Liver (tissue), 9 donors: ENCODE measurements around the gene ANKRD33B. TPM values are rescaled to one million over a fixed set of nuclear protein-coding genes. Genes with fewer than 3 reads are reported as not detected.

ENCODE experiments used
- DNase-seq: peaks from one replicate; pipeline ENCODE4 v3.0.0-alpha.2; 2017; ENCODE audit warnings: low spot score
- H3K27ac ChIP-seq, 2 donors: one replicate each; pipeline ENCODE4 v1.7.0; 2013; ENCODE audit warnings: inconsistent platforms in 2 of 2, low read length in 2 of 2, control low read depth in 1 of 2, low read depth in 1 of 2, mild to moderate bottlenecking in 1 of 2
- H3K27me3 ChIP-seq, 4 donors: one replicate each; pipeline versions ENCODE4 v1.6.1 to v1.7.0; 2013; ENCODE audit warnings: low read length in 3 of 4, inconsistent platforms in 1 of 4, mild to moderate bottlenecking in 1 of 4, moderate library complexity in 1 of 4; ENCODE audit not compliant: control insufficient read depth in 4 of 4, insufficient read depth in 4 of 4
- H3K36me3 ChIP-seq, 4 donors: one replicate each; pipeline versions ENCODE4 v1.6.1 to v1.7.0; 2013; ENCODE audit warnings: low read length in 3 of 4, mild to moderate bottlenecking in 3 of 4, low read depth in 1 of 4, moderate library complexity in 1 of 4; ENCODE audit not compliant: control insufficient read depth in 4 of 4, insufficient read depth in 3 of 4
- H3K4me1 ChIP-seq, 4 donors: one replicate each; pipeline versions ENCODE4 v1.6.1 to v1.7.0; 2013; ENCODE audit warnings: low read length in 3 of 4, mild to moderate bottlenecking in 3 of 4, moderate library complexity in 1 of 4; ENCODE audit not compliant: control insufficient read depth in 4 of 4, insufficient read depth in 4 of 4
- H3K4me3 ChIP-seq, 3 donors: one replicate each; pipeline versions ENCODE4 v1.6.1 to v1.7.0; 2013; ENCODE audit warnings: low read length in 3 of 3, control low read depth in 1 of 3, low read depth in 1 of 3, mild to moderate bottlenecking in 1 of 3
- H3K9ac ChIP-seq, 2 donors: one replicate each; pipeline ENCODE4 v1.7.0; 2013; ENCODE audit warnings: low read length in 2 of 2, mild to moderate bottlenecking in 2 of 2, moderate library complexity in 2 of 2, control low read depth in 1 of 2, low read depth in 1 of 2
- H3K9me3 ChIP-seq, 4 donors: one replicate each; pipeline versions ENCODE4 v1.6.1 to v1.7.0; 2013; ENCODE audit warnings: low read length in 3 of 4; ENCODE audit not compliant: control insufficient read depth in 4 of 4
- EGR1 ChIP-seq, 2 donors: IDR thresholded peaks; 2 replicates each; pipeline ENCODE4 v1.6.1; 2016 to 2018; ENCODE audit warnings: antibody characterized with exemption in 2 of 2, low read depth in 2 of 2
- FOXA2 ChIP-seq: IDR thresholded peaks from 2 replicates; pipeline ENCODE4 v1.6.1; 2016; ENCODE audit warnings: antibody characterized with exemption
- GABPA ChIP-seq, 2 donors: IDR thresholded peaks in 1 of 2; conservative IDR thresholded peaks in 1 of 2; 2 replicates each; pipeline ENCODE4 v1.6.1; 2016; ENCODE audit warnings: antibody characterized with exemption in 2 of 2, mild to moderate bottlenecking in 1 of 2, moderate library complexity in 1 of 2
- HNF4A ChIP-seq, 2 donors: conservative IDR thresholded peaks; 2 replicates each; pipeline ENCODE4 v1.6.1; 2016; ENCODE audit warnings: antibody characterized with exemption in 2 of 2, mild to moderate bottlenecking in 2 of 2
- HNF4G ChIP-seq: IDR thresholded peaks from 2 replicates; pipeline ENCODE4 v1.6.1; 2016; ENCODE audit warnings: antibody characterized with exemption
- JUND ChIP-seq, 2 donors: IDR thresholded peaks; 2 replicates each; pipeline ENCODE4 v1.6.1; 2016; ENCODE audit warnings: antibody characterized with exemption in 2 of 2
- NR2F2 ChIP-seq: IDR thresholded peaks from 2 replicates; pipeline ENCODE4 v1.6.1; 2016; ENCODE audit warnings: antibody characterized with exemption
- RAD21 ChIP-seq, 2 donors: IDR thresholded peaks; 2 replicates each; pipeline ENCODE4 v1.6.1; 2016; ENCODE audit warnings: antibody characterized with exemption in 2 of 2, mild to moderate bottlenecking in 2 of 2
- RXRA ChIP-seq, 2 donors: IDR thresholded peaks; 2 replicates each; pipeline ENCODE4 v1.6.1; 2017 to 2018; ENCODE audit warnings: antibody characterized with exemption in 2 of 2, mild to moderate bottlenecking in 1 of 2
- TAF1 ChIP-seq: conservative IDR thresholded peaks from 2 replicates; pipeline ENCODE4 v1.6.1; 2016; ENCODE audit warnings: antibody characterized with exemption, mild to moderate bottlenecking
- YY1 ChIP-seq: IDR thresholded peaks from 2 replicates; pipeline ENCODE4 v1.6.1; 2016; ENCODE audit warnings: antibody characterized with exemption, mild to moderate bottlenecking
- WGBS: extraction: QIAGEN DNeasy Blood & Tissue Kit; methylation state at CpG from one replicate; pipeline ENCODE4 v1.1.7; 2013; 5-methylcytosine and 5-hydroxymethylcytosine counted together
- polyA plus RNA-seq, 2 donors: library from polyadenylated mRNA; stranded (reverse) in 1 of 2; unstranded in 1 of 2; fragments of 200-250 nt in 1 of 2; fragments of >200 nt in 1 of 2; fragmentation: Nextera tagmentation in 1 of 2; extraction: Ambion mirVana in 1 of 2; gene quantifications; one replicate each; pipeline versions ENCODE4 v1.2.1 to v1.2.3, GENCODE V29; 2013 to 2015
- total RNA-seq, 2 donors: library from RNA; depleted of rRNA; stranded (reverse); fragments of >200 nt; gene quantifications; one replicate each; pipeline ENCODE4 v1.2.3, GENCODE V29; 2014
- TF ChIP-seq, protein P1 (sequence below): IDR thresholded peaks from 2 replicates; pipeline ENCODE4 v1.6.1; 2016; ENCODE audit warnings: antibody characterized with exemption
- TF ChIP-seq, protein P2 (sequence below): IDR thresholded peaks from 2 replicates; pipeline ENCODE4 v1.6.1; 2016; ENCODE audit warnings: antibody characterized with exemption, mild to moderate bottlenecking
- TF ChIP-seq, protein P3 (sequence below): IDR thresholded peaks from 2 replicates; pipeline ENCODE4 v1.6.1; 2016; ENCODE audit warnings: antibody characterized with exemption
- TF ChIP-seq, protein P4 (sequence below): IDR thresholded peaks from 2 replicates; pipeline ENCODE4 v1.6.1; 2016; ENCODE audit warnings: antibody characterized with exemption
- donor health status: healthy.
- donor health status: healthy.
- donor health status: healthy.
- donor health status: healthy.
- donor health status: healthy.

ANKRD33B gene
- total and polyA plus RNA-seq, 4 donors = 0.09 to 1.9 (median 0.25) TPM; not detected in 1

DNA sequence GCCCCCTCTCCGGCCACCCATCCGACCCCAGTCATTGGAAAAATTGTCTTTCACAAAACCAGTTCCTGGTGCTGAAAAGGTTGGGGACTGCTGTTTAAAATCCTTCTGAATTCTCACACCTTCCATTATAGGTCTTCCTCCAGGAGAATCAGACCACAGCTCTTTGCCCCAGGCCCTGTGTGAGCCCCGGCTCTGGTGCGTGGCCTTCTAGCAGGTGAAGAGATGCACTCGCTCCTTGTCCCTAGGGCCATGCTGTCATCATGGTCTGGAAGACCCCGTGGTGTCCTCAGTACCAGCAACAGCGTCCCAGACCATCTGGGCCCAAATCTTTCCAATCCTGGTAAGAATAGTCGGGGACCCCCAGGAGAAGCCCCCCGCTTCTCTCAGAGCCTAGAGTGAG, 101.9 kb downstream of the ANKRD33B start:
- Histone ChIP-seq H3K9ac (no peak overlapping the region), H3K4me3 (no peak overlapping the region), H3K27ac (no peak overlapping the region), H3K27me3 (no peaks in the 10 kb centered on the region), H3K36me3 (no peaks in the 10 kb centered on the region), H3K4me1 (peaks cover 5 to 15% (median 7%) of the 10 kb centered on the region in 4 donors), H3K9me3 (no peaks in the 10 kb centered on the region)
- WGBS = 96% methylated on average over 9 of the region's 9 CpGs
- TF ChIP-seq, protein P1, sequence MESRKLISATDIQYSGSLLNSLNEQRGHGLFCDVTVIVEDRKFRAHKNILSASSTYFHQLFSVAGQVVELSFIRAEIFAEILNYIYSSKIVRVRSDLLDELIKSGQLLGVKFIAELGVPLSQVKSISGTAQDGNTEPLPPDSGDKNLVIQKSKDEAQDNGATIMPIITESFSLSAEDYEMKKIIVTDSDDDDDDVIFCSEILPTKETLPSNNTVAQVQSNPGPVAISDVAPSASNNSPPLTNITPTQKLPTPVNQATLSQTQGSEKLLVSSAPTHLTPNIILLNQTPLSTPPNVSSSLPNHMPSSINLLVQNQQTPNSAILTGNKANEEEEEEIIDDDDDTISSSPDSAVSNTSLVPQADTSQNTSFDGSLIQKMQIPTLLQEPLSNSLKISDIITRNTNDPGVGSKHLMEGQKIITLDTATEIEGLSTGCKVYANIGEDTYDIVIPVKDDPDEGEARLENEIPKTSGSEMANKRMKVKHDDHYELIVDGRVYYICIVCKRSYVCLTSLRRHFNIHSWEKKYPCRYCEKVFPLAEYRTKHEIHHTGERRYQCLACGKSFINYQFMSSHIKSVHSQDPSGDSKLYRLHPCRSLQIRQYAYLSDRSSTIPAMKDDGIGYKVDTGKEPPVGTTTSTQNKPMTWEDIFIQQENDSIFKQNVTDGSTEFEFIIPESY = no peak
- TF ChIP-seq NR2F2 (no peak), RAD21 (IDR thresholded peaks at IDR 0.05) (no peak), EGR1 (IDR thresholded peaks at IDR 0.05; ENCODE audit: low read depth in 2 of 2) (no peak), RXRA (IDR thresholded peaks at IDR 0.05) (no peak), YY1 (no peak), GABPA (IDR thresholded peaks at IDR 0.05 in 1 of 2, conservative IDR thresholded peaks at IDR 0.05 in 1 of 2) (no peak), FOXA2 (no peak), TAF1 (no peak), HNF4A (conservative IDR thresholded peaks at IDR 0.05) (no peak)
- TF ChIP-seq, protein P2, sequence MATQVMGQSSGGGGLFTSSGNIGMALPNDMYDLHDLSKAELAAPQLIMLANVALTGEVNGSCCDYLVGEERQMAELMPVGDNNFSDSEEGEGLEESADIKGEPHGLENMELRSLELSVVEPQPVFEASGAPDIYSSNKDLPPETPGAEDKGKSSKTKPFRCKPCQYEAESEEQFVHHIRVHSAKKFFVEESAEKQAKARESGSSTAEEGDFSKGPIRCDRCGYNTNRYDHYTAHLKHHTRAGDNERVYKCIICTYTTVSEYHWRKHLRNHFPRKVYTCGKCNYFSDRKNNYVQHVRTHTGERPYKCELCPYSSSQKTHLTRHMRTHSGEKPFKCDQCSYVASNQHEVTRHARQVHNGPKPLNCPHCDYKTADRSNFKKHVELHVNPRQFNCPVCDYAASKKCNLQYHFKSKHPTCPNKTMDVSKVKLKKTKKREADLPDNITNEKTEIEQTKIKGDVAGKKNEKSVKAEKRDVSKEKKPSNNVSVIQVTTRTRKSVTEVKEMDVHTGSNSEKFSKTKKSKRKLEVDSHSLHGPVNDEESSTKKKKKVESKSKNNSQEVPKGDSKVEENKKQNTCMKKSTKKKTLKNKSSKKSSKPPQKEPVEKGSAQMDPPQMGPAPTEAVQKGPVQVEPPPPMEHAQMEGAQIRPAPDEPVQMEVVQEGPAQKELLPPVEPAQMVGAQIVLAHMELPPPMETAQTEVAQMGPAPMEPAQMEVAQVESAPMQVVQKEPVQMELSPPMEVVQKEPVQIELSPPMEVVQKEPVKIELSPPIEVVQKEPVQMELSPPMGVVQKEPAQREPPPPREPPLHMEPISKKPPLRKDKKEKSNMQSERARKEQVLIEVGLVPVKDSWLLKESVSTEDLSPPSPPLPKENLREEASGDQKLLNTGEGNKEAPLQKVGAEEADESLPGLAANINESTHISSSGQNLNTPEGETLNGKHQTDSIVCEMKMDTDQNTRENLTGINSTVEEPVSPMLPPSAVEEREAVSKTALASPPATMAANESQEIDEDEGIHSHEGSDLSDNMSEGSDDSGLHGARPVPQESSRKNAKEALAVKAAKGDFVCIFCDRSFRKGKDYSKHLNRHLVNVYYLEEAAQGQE = no peak
- TF ChIP-seq, protein P3, sequence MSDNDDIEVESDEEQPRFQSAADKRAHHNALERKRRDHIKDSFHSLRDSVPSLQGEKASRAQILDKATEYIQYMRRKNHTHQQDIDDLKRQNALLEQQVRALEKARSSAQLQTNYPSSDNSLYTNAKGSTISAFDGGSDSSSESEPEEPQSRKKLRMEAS = no peak
- no peak for DNase-seq

DNA sequence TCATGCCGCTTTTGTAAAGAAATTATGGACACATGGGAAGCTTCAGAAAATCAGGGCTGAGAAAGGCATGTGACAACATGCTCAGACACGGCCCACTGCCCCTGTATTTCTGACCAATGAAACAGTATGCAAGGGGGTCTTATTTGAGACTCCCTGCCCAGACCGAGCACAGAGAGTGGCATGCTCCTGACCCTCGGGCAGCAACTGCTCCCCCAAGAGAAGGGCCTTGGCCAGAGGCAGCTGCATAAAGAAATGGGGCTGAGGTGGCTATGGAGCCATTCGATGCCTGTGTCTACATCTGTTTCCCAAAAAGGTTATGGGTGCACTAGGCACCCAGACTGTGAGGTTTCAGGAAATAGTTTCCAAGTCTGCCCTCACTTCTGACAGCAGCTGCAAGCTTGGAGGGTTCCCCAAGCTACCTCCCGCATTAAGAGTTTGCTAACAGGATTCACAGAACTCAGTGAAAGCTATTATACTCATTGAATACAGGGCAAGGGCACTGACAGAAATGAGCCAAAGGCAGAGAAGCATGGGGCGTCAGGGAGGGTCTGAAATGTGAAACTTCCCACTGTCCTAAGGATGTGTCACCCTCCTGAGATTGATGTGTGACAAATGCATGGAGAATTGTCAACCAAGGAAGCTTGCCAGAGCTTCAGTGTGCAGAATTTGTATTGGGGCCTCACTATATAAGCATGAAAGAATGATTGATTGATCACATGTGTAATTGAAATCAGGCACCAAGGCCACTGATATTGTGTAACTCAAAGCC, 102.8 kb downstream of the ANKRD33B start:
- H3K27me3 ChIP-seq = no peaks in the 10 kb centered on the region
- no peak for TF ChIP-seq RXRA (IDR thresholded peaks at IDR 0.05)
- no peak for TF ChIP-seq HNF4G
- no peak for TF ChIP-seq GABPA (IDR thresholded peaks at IDR 0.05 in 1 of 2, conservative IDR thresholded peaks at IDR 0.05 in 1 of 2)
- TF ChIP-seq, protein P4, sequence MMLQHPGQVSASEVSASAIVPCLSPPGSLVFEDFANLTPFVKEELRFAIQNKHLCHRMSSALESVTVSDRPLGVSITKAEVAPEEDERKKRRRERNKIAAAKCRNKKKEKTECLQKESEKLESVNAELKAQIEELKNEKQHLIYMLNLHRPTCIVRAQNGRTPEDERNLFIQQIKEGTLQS = no peak
- no peak for TF ChIP-seq FOXA2
- TF ChIP-seq, protein P3 = no peak
- no peak for TF ChIP-seq JUND (IDR thresholded peaks at IDR 0.05)
- TF ChIP-seq HNF4A (conservative IDR thresholded peaks at IDR 0.05) = no peak
- TF ChIP-seq NR2F2 = no peak
- TF ChIP-seq RAD21 (IDR thresholded peaks at IDR 0.05) = no peak
- TF ChIP-seq, protein P2 = no peak
- H3K9me3 ChIP-seq = no peaks in the 10 kb centered on the region
- no peak overlapping the region for H3K27ac ChIP-seq
- no peak for DNase-seq
- 95% methylated on average over 7 of the region's 7 CpGs for WGBS
- H3K36me3 ChIP-seq = no peaks in the 10 kb centered on the region
- H3K9ac ChIP-seq = no peak overlapping the region
- peaks cover 6 to 23% (median 15%) of the 10 kb centered on the region in 4 donors for H3K4me1 ChIP-seq
- H3K4me3 ChIP-seq = no peak overlapping the region
